Hypothalamus (tissue), 51 donors: ENCODE measurements around the gene TLE3.
A peak's percentile ranks its signal among the peaks of the same experiment; 100 is the strongest.

Experiments
- DNase-seq, 51 donors: peaks; one replicate each; lab custom pipeline; 2025; lab: John Stamatoyannopoulos, UW

TLE3 gene

DNA sequence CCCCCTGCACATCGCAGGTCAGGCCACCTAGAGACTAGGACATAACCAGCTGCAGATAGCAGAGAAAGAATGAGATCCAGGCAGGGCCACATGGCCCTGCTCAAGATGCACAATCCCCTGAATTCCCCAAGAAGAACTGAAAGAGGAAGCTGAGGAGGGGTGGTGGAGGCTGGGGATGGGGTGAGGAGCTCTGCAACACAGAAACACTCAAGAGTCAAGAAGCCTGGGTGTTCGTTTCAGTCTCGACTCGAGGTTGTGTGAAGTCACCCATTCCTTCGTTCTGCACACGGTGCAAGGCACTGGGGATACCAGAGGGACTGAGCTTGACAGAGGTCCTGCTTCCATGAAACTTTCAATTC lies 62.0 kb downstream of the TLE3 start:
- DNase-seq, result peak in 2 of 51 donors; percentile 11 to 22

DNA sequence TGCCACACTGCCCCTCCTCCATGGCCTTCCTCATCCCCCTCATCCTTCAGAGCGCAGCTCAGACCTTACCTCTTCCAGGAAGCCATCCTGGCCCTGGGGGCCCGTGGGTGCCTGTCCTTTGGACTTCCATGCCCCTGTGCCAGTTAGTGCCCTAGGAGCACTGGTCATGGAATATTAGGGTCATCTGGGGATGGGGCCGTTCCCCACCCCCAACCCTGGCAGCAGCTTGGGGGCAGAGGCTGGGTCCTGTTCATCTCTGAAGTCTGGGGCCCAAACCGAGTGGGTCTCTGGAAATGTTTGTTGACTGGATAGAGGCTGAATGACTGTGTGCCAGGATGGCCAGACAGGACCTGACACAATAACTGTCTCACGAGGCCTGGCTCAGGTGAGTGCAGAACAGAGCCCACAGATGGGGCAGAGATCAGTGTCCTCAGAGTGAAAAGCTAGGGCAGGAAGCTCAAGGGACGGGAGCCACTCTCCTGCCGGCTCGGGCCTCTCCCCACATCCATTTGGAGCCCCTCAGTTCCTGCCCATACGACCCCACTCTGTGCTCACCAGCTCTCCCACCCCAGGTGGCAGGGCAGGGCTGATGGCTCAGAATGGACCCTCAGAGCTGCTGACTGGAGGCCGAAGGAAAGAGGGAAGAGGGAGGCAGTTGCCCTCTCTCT lies 62.5 kb downstream of the TLE3 start:
- no peak for DNase-seq

DNA sequence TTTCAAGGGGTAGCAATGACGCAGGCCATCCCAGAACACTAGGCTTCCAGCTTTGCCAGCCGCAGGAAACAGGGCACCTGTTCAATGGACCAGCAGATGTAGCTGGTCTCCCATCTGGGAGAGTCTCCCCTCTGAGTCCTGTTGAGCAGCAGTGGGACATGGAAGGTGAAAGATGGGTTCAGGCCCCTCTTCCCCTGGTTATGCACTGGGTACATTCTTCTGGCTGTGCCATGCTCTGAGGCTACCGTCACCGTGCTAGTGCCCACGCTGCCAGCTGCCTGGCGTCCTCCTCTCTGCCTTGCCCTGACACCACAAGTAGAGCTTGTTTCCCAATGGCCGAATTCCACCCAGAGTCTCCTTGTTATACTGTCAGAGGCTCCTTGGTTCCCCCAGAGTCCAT lies 63.1 kb downstream of the TLE3 start:
- no peak for DNase-seq

DNA sequence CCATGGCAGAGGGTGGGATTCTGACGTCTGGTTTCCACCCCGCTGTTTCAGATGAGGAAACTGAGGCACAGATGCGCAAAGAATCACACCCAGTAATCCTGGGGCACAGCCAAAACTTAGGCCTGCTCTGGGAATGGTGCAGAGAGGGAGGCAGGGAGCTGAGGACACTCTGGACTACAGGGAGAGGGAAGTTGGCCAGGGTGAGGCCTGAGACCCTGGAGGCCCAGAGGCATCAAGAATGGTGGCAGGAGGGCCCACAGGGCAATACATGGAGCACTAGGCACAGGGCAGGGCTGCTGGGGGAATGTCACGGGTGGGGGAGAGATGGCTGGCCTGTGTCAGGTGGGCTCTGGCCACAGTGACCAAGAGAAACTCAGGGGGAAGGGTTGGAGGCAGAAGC lies 63.6 kb downstream of the TLE3 start:
- DNase-seq, result no peak

DNA sequence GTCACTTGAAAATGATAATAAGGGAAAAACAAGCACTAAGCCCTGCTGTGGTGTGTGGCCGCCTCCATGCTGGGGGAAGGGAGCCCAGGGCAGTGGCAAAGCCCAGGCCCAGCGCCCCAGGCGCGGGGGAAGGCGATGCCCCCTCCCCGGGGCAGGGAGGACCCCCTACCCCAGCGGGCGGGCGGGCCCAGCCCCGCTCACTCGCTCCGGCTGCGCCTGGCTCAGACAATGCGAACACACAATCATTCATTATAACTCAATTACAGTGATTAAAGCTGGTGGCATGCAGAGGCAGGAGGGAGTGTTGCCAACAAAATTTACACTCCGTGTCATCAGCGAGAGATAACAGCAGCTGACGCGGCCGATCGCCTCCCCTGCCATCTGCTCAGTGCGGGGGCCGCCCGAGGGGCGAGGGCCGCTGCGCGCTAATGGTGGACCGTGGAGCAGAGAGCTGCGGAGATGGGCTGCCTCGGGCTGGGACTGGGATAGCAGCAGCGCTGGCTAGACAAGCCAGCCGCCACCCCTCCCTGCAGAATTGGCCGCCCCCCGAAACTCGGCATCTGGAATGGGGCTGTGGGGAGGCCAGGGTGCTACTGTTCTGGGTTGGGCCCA lies 64.1 kb downstream of the TLE3 start:
- peak in 4 of 51 donors; percentile 9 to 42 (median 36) for DNase-seq

DNA sequence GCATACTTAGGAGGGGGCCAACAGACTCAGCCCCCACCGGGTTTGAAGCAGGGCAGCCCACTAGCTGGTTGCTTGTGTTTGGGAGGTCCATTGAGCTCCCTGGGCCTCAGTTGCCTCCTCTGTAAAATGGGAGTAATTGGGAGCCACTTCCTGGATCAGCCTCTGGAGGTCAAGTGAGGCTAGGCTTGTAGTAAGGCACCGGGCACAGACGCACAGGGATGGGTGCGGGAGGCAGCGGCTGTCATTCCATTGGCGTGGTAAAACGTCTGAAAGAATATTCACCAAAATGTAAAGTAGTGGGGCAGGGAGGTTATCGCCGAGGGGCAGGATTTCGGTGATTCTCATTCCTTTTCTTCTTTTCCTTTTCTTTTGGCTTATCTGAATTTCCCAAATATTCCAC lies 64.6 kb downstream of the TLE3 start:
- DNase-seq, result no peak

DNA sequence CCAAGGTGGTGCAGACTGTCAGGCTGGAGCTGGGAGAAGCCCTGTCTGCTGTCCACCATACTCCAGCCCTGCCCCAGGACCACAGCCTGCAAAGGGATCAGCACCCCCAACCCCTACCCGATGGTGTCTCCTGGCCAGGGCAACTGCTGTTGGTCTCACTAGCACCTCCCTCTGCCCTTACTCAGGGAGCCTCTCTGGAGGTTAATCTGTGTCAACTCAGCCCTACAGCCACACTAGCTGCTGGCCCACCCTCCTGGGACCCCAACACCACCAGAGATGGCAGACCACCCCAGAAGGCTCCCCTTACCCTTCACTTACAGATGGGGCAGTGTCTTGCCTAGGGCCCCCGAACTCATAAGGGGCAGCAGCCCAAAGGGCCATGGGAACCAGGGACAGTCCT lies 65.2 kb downstream of the TLE3 start:
- DNase-seq, result no peak

DNA sequence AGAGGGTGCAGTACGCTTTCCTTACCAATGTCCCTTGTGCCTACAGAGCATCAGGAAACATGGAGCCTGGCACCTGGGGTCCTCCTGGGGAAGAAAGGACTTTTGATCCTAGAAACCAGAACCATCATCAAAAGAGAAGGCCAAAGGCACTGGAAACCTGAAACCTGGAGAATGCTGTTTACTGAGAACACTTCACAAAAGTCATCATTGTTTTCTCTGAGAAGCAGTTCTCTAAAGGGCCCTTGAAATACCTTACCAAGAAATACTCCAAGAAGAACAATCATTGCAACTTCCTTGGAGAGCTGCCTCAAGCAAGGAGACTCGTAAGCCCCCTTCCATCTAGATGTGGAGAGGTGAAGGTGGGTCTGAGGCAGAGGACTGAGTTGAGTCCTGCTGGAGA lies 66.0 kb downstream of the TLE3 start:
- DNase-seq, result no peak

DNA sequence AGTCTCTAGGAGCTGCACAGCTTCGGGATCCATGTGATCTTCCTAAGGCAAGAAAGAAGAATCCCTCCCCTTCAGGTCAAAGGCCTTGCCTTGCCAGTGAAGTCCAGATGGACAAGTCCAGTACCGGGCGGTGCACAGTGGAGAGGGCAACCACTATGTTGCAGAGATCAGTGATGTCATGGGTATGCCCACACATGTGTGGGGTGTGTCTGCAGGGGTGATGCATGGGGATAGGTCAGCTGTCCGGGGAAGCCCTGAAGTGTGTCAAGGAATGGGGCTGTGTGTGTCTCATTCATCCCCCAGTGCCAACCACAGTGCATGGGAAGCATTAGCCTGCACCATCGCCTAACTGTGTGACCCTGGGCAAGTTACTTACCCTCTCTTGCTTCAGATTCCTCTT lies 66.5 kb downstream of the TLE3 start:
- DNase-seq, result no peak

DNA sequence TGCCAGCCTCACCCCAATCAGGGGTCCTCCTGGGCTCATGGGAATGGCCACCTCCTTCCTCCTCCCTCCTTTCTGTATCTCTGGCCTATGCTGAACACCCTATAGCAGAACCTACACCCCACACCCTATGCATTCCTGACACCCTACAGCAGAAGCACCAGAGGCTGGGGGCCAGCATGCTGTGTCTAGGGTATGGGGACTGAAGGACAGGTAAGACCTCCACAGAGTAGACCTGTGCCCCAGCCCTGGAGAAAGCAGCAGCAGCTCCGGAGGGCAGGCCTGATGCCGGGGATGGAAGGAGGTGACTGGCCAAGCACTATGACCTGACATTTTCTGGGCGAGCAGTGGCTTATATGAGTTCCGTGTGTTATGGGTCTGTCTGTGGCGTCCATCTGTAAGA lies 66.9 kb downstream of the TLE3 start:
- DNase-seq, result no peak

DNA sequence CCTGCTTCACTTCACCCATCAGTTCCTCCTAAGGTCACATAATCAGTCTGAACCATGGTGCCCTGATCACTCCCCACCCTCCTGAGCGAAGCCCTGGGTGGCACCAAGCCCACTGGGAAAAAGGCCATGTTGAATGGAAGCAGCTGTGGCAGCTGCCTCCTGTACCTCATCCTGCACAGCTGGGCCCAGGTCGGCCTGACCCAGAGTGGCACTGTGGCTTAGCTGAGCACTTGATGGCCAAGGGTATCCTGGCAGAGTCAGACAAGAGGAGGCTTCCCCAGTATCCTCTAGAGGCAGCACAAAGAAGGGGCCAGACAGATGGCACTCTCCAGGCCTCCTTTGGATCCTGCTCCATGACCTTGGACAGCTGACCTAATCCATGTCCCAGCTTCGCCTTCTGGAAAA lies 68.4 kb downstream of the TLE3 start:
- DNase-seq, result no peak

DNA sequence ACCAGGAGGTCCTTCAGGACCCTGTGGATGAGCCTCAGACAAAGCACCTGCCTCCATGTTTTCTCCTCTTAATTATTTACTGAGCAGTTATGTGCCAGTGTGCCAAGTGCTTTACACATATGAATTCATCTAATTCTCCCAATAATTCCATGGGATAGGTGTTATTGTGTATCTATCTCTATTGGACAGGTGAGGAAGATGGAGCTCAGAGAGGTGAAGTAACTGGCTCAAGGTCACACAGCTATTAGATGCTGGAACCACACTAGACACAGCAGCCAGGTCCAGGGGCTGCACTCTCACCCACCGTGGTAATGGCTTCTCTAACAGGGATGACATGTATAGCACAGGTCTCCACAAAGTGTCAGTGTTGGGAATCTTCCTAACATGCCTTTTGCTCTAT lies 70.2 kb downstream of the TLE3 start:
- no peak for DNase-seq

DNA sequence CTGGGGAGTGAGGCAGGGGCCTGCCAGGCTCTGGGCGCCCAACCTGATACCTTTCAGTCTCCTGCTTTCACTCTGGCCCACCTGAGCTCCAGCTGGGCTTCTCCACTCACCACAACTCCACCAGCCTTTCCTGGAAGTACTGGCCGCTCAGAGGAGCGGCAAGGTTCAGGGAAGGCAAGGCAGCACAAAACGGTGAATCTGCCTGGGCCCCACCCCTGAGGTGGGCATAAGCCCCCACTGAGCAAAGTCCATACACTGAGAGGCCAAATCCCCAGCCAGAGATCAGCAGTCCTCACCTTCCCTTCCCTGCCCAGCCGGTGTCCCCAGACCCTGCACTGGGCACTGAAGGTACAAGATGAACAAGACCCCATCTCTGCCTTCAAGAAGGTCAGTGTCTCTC lies 70.7 kb downstream of the TLE3 start:
- no peak for DNase-seq

DNA sequence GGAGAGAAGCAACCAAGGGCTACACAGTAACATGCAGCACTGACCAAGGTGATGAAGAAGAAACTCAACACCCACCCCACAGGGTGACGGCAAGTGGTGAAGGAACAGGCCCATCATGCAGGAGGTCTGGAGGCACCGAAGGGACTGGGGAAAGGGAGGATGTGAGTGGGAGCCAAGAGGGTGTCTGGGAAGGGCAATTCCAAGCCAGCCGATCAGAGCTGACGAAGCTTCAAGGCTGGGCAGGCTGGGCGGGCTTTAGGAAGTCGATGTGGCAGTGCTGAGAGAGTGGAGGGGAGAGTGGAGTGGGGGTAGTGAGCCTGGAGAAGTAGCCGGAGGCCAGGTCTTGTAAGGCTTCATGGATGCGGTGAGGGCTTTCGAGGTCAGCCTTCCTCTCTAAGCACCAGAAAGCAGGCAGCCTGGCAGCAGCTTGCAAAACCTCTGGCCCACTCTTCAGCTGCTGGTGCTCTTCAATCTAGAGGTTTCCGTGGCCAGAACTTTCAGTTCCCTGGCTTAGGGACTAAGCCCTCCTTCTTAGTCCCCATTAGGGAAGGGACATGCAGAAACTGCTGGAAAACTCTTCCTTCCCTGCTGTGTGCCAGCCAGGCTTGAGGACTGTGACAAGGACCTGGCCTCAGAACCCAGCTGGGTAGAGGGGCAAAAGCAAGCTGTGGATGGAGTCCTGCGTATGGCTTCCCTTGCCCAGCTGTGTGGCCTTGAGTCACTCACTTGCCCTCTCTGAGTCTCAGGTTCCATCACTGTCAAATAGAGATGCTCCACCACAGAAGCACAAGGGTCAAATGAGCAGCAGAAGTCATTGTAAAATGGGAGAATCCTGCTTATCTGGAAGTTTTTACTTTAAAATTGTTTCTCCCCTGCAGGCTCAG lies 72.1 kb downstream of the TLE3 start:
- peak in 19 of 51 donors; percentile 7 to 72 (median 30) for DNase-seq

DNA sequence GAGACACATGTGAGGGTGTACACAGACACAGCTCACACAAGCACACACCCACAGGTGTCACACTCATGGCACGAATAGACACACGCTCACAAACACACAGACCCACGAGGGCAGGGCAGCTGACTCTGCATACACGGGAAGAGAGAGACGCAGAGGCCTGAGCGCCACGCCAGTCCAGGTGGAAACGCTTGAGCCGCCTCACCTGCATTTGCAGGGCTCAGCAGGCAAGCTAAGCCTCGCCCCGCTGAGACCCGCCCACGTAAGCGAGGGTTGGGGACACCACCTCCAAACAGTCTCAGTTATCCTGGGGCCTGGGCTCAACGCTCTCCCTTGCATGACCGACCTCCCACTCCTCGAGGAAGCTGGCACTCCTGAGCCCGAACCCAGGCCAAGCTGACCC lies 73.2 kb downstream of the TLE3 start:
- DNase-seq, result no peak

DNA sequence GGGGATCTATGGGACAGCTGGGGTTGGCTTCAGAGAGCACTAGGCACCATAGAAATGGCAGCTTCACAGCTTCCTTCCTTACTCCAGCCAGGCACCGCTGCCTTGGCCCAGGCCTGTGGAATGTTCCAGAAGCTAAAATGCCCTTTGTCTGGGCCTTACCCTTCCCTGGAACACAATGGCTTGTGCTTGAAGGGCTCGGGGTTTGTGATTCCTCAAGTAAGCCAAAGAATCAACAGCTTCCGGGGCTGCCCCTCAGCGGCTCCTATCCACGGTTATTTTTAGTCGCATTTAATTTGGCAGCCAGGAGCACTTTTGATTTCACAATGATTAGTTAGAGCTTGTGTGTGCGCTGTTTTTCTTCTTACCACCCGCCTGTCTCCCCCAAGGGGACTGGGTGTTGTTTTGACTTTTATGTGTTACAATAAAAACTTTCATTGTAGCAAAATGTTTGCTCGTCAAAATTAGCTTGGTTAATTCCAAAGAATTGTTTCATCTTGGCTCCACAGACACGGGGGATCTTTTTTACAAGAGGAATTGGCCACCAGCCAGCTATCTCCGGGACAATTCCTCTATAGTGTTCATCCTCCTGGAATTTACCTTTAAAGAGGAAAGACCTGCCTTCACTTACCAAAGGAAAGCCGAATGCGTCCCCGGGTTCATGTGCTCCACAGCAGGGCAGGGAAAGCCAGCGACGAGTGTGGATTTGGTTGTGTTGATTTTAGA lies 73.8 kb downstream of the TLE3 start:
- DNase-seq, result peak in 16 of 51 donors; percentile 5 to 54 (median 28)

DNA sequence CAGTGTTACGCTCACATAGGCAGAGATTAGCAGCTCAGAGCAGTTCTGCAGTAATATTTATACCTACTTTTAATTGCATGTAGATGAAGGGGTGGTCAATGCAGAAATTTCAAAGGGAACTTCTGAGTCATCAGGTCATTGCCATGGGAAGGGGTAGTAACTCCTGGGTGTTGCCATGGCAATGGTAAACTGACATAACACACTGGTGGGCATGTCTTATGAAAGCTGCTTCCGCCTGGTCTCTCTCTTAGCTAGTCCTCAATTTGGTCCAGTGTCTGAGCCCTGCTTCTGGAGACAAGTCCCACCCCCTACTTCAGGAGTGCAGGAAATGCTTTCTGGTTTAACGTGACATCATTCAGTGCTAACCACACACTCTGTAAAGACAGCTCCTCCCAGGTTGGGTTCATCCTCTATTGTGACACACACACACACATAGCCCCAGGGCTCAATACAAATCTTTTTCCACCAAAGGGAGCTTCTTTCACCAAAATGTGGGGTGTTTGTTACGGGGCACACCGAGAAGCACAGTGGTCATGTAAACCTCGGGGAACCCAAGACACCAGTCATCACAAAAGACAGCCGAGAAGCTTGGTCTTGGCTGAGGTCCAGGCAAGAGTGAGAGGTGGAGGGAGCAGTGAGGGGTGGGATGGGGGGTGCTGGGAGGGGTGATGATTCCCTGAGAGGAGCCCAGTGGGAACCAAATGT lies 74.5 kb downstream of the TLE3 start:
- DNase-seq, result no peak

DNA sequence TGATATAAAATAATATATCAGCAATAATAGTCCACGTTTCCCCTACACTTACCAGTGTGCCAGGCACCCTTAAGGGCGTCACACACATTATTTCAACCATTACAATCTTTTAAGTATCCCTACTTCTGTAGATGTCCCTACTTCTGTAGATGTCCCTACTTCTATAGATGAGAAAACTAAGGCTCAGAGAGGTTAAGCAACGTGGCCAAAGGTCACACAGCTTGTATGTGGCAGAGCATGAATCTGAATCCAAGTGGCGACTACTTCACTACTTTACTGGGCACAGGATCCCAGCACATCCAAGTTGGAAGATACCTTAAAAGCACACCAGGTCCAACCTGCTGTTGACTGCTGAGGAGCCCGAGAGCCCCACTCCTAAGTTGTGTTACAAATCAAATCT lies 77.5 kb downstream of the TLE3 start:
- no peak for DNase-seq

DNA sequence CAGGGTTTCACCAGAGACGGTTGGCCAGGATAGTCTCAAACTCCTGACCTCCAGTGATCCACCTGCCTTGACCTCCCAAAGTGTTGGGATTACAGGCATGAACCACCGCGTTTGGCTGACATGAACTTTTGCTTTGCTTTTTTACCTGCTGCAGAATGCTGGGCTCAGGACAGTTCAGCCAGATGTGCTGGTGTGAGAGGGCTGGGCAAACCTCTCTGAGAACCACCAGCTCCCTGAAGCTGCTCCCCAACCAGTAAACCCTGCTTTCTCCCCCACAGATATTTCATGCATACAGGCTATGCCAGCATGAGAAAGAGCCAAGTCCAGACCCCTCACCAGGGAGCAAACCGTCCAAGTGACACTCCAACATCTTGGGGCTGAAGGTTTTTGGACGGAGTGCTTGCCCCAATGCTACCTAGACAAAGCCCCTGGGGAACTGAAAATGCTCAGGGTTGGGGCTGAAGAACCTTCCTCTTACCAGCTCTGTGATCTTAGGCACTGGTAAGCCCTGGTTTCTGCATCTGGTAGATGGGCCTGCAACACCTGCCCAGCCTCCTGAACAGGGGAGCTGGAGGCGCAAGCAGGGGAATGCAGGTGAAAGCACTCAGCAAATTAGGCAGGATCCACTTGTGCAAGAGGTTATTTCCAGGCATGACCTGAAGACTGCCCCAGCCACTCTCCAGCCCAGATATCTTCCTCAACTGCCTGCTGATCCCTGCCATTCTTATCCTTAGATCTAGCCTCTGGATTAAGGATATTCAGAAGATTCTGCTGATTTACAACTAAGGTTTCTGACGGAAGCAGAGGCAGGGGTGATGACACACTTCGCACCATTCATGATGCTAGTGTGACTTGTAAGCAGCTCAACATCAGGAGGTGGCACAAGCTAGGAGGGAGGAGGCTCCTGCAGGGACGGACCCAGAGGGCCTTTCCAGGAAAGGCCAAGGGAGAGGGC lies 78.8 kb downstream of the TLE3 start:
- no peak for DNase-seq
